ENCODE results near the gene GET3.

GET3 gene

DNA sequence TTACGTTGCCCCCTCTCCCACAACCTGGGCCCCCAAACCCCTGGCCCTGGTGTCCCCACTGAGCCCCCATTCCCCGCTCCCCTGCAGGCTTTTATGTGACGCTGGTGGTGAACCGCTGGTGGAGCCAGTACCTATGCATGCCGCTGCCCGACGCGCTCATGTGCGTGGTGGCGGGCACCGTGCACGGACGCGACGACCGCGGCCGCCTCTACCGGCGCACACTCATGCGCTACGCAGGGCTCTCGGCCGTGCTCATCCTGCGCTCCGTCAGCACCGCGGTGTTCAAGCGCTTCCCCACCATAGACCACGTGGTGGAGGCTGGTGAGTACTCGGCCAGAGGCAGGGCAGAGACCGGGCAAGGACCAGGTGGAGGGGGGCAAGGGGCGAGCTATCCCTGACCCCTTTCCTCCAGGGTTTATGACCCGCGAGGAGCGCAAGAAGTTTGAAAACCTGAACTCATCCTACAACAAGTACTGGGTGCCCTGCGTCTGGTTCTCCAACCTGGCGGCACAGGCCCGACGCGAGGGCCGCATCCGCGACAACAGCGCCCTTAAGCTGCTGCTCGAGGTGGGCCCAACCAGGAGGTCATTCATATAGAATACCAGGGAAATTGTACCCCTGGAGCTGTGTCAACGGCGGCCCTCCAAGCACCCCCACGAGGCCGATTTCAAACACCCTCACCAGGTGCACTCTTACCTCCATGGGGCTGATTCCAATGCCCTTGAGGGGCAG, 17.3 kb downstream of the GET3 start:
- DNase-seq: no peak

DNA sequence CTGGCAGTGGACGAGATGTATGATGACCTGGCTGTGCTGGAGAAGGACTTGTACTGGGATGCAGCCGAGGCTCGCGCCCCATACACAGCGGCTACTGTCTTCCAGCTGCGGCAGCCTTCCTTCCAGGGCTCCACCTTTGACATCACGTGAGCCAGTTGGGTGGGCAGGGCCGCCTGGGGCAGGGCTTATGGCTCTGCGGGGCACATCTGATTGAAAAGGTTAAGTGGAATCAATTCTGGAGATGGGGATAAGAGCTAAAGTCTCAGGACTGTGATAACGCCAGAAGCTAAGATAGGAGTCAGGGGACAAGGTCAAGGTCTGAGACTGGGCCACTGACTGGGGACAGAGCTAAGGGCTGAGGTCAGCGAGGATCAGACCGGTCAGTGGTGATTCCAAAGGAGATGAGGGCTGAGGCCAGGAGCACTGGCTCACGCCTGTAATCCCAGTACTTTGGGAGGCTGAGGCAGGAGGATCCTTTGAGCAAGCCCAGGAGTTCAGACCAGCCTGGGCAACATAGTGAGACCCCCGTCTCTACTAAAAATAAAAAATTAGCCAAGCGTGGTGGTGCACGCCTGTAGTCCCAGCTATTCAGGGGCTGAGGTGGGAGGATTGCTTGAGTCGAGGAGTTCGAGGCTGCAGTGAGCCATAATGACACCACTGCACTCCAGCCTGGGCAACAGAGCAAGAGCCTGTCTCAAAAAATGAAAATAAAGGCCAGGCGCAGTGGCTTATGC, 19.0 kb downstream of the GET3 start:
- DNase-seq: no peak

DNA sequence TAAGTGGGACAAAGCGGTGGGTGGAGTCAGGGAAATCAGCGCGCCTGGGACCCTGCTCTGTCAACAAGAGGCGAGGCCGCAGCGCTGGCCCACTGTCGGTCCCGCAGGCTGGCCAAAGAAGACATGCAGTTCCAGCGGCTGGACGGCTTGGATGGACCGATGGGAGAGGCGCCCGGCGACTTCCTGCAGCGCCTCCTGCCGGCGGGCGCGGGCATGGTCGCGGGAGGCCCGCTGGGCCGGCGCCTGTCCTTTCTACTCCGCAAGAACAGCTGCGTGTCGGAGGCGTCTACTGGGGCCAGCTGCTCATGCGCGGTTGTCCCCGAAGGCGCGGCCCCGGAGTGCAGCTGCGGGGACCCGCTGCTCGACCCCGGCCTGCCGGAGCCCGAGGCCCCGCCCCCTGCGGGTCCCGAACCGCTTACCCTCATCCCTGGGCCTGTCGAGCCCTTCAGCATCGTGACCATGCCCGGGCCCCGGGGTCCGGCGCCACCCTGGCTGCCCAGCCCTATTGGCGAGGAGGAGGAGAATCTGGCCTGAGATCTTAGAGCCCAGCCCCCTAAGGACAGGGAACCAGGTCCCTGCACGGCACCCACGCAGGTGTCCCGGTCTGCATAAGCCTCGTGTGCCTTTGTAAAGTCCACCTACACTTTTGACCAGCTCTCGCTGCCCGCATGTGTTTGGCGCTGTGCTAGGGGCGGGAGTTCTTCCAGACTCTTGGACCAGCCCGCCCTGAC, 20.4 kb downstream of the GET3 start:
- DNase-seq: peak; percentile 51

DNA sequence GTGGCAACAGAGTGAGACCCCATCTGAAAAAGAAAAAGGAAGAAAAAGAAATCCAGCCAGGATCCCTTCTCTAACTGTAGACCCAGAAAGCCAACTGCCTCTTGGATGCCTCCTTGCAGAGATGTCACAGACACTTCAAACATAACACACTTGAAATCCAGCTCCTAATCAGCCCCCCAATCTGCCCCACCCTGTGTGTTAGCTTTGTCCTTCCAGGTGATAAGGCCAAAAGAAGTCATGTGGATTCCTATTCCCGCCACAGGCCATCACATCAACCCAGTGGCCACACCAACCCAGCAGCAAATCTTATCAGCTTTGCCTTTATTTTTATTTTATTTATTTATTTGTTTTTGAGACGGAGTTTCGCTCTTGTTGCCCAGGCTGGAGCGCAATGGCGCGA, 22.4 kb downstream of the GET3 start:
- no peak for DNase-seq

DNA sequence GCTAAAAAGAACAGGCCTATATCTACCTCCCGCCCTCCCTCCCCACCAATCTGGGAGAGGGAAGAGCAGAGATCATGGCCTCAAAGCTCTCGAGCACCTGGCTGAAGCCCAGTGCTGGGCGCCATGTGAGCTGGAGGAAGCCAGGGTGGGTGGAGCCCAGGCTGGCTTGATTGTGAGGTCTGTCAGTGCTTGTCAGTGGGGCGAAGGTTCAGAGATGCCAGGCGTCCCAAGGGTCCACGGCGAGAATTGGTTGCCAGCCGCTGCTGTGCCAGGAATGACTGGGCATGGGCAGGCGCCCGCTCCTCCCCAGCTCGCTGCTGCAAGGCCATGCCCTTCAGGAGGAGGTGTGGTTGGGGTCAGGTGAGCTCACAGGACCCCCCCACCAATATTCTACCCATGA, 25.8 kb downstream of the GET3 start:
- DNase-seq: no peak

DNA sequence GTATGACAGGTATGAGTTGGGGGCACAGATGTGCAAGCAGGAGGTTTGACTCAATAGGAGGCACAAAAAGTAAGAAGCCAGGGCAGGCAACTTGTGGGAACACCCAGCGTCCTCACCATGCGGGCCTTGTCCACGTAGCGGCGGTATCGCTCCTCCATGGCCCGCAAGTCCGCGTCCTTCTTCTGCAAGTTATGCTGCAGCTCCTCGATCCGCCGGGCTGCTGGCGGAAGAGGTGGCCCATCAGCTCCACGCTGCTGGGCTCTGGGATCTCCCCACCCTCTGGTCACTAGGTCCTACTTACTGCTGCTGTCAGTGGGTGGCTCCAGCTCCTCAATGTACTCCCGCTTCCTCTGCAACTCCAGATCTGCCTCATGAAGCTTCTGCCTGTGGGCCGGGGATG, 27.4 kb downstream of the GET3 start:
- DNase-seq: no peak

DNA sequence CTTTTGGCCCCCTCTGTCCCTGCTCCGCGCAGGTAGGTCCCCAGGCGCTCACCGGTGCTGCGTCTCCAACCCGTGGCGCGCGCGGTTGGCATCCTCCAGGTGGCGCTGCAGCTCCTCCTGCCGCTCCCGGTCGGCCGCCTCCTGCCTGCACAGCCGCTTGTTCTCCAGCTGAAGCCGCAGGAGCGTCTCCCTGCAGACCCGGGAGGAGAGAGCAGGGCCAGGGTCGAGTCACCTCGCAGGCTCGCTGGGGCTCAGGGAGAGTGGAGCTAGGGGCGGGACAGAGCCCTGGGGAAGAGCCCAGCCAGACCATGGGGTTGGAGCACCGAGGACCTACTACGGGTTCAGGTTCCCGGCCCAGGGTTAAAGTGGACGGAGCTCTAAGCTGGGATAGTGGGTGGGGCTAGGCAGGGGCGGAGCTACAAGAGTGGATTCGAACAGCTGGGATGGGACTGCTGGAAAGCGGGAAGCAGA, 28.8 kb downstream of the GET3 start:
- peak; percentile 80 for DNase-seq

DNA sequence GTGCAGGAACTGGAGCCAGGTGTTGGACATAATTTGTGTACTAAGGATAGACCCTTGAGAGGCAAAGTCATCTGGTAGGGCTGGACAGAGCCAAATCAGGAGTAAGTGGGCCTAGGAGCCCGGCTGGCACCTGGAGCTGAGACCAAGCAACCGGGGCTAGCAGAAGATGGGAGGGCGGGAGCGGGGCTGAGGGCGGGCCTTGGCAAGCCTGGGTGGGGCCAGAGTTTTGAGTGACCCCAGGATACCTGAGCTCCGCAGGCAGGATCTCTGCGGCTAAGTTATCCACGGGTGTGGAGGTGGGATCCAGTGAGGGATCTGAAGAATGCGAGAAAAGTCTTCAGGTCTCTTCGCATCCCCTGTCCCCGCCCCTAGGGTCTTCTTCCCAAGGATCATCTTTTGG, 29.9 kb downstream of the GET3 start:
- DNase-seq: no peak

DNA sequence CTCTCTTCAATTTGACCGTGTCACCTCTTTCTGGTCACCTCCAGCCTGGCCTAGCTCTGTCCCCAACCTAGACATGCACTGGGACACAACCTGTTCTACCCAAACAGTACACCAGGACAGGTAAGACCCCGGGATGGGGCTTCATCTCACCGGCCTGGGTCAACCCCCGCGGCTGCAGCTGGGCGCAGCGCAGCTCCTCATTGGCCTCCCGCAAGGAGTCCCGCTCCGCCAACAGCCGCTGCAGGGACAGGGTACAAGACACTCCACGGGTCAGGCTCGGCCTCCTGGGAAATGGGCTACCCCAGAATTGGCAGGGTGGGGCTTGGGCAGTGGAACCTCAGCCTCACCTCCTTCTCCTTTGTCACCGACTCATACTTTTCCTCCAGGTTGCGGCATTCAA, 30.4 kb downstream of the GET3 start:
- DNase-seq: no peak

DNA sequence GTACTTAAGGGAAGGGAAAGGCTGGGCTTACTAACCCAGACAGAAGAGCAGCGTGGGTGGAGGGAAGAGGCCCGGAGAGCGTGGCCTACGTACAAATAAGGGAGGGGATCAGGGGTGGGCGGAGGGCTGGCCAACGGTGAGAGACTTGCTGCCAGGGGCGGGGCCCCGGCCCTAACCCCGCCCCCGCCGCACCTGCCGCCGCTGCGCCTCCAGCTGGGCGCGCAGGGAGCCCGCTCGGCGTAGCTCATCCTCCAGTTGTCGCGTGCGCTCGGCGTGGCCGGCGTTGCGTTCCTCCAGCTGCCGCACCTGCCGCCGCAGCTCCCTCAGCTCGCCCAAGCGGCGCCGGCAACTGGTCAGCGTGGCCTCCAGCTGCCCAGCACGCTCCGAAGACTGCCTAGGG, 32.4 kb downstream of the GET3 start:
- no peak for DNase-seq

DNA sequence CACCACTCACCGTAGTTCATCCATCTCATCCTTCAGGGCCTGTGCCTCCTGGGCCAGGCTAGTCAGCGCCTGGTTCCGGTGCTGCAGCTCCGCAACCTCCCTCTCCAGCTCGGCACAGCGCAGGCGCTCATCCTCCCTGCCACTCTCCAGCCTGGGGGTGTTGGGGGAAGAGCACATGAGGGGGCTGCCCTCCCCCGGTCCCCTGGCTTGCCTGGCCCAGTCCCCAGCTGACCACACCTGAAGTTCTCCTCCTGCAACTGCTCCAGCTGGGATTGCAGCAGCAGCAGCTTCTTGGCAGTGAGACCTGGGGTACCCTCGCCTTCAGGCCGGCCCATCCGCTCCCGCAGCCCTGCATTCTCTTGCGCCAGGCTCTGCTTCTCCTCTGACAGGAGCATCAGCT, 33.6 kb downstream of the GET3 start:
- DNase-seq: no peak

DNA sequence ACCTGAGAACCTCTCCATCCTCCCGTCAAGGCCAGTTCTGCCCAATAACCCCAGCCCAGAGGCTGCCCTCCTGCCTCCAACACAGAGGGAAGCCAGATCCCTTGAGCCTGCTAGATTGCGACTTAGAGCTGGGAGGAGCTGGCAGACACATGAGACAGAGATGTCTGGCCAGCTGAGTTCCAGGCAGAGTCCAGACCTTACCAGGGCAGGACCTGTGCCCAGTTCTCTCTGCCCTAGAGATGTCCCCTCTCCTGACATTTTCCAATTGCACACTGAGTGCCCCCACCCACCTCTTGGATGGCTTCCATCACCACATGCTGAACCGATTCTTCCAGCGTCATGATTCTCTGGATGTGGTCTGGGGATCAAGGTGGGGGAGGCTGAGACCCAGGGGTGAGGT, 35.0 kb downstream of the GET3 start:
- DNase-seq: no peak

DNA sequence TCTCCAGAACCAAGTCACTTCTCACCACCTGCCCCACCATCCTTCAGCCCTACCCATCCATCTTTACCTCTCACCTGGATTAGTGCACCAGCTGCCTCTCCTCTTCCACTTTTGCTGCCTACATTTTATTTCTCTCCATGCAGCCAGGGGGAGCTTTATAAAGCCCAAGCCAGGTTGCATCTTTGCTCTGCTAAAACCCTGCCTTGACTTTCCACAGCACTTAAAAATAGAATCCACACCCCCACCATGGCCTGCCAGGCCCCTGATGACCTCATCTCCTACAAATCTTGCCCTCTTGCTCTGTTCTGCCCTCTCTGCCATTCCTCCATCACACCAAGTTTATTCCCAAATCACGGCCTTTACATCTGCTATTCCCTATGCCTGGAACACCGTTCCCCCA, 36.3 kb downstream of the GET3 start:
- no peak for DNase-seq

DNA sequence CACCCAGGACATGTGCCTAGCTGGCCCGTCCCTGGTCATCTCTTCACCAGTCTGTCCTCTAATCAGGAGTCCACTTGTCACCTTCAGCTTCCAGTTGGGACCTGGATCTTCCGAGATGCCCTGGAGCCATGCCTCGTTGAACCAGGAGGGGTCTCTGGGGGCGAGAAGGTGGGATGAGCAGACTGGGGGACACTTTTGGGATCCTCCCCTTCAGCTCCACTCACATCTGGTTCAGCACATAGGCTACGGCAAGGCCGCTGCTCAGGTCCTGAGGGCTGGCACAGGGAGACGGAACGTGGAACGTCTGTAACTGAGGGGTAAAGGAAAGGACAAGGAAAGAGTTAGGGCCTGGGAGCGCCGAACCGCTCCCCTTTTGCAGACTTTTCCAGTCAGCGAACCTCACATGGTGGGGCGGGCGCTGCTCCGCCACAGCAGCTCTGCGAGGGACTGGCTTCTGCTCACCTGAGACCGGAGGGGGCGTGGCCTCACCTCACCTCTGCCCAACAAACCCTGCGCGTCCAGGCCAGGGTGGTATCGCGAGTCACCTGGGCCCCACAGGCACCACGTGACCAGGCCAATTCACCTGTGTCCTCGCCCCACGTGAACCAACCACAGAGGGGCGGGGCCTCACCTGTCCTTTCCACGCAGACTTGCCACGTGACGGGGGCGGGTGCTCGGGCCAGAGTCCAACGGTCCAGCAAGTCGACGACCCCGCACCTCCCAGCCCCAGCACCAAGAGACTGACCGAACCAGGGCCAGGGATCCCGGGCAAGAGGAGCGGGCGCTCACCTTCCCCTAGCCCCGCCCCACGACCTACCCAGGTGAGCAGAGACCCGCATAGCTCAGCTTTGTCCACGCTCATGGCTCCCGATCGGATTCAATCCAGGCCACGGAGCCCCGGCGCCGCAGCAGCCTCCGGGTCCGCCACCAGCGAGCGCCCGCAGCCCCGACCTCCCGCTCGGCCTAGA, 37.6 kb downstream of the GET3 start, which contains the start of gene HOOK2:
Gene HOOK2 (minus strand): TSS at position 965 of the 968 bp plus-strand sequence. CDS start 103 bp downstream, at position 862.
- no peak for DNase-seq

DNA sequence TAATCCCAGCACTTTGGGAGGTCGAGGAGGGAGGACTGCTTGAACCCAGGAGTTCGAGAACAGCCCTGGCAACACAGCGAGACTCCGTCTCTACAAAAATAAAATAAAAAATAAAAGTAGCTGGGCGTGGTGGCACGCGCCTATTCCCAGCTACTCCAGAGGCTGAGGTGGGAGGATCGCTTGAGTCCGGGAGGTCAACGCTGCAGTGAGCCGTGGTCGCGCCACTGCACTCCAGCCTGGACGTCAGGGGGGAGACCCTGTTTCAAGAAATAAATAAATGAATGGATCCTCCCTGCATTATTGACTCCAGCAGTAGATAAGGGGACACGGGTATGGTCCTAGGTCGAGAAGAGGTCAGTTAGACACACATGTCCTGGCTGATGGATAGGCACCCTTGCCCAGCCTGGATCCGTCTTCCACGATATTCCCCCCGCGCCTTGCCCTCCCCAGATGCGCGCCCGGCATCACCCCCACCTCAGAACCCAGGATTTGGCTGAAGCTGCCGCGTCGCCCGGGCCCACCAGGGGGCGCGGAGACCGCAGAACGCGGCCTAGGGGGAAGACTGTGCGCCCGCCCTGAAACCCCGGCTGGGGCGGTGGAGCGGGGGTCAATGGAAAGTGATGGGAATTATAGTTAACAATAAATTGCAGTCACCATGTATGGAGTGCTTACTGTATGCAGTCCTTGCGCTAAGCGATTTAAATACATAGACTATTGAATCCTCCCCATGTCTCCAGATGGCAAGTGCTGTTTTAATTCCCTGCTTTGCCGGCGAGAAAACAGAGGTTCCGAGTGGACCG, 40.1 kb downstream of the GET3 start:
- peak; percentile 82 for DNase-seq

DNA sequence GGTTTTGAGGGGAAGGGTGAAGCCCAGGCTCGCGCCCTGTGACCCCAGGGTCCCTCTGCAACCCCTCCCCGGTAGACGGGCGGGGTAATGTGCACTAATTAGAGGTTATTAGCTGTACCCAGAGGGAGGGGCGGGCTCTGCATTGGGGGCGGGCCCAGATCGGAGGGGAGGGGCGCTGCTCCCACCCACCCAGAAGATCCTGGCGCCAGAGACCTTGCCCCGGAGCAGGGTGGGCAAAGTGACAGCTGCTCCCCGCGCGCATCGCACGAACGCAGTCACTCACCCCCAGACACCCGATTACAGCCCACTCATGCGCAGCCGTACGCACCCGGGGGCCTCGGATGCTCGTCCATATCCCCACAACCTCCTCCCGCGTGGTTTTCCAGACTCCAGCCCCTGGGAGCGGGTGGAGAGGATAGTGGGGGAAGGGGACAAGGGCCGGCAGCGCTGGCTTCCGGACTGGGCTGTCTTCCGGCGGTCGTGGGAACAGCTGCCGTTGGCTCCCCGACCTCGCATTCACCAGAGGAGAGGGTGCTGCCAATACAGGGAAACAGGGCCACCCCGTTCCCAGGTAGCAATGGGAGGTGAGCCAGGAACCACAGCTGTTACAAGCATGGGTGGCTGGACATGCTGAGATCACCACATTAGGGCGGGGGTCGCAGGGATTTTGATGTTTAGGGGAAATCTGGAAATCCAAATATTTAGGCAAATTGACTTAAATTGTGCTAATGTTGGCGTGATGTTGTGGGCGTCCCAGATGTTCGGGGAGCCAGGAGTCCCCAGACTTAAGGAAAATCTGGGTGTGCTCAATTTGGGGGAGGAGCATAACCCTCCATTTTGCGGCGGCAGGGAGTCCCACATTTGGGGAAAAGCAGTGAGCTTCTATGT, 41.0 kb downstream of the GET3 start:
- DNase-seq: no peak

DNA sequence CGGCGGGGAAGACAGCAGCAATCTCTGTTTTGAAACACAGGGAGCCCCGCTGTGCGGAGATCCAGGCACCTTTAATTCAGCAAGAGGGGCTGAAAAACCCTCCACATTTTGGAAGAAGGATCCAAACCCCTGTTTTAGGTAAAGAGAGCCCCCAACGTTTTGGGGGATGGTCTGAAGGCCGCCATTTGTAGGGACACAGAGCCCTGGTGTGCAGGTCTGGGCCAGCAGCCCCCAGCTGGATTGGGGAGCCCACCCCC, 41.5 kb downstream of the GET3 start:
- no peak for DNase-seq

DNA sequence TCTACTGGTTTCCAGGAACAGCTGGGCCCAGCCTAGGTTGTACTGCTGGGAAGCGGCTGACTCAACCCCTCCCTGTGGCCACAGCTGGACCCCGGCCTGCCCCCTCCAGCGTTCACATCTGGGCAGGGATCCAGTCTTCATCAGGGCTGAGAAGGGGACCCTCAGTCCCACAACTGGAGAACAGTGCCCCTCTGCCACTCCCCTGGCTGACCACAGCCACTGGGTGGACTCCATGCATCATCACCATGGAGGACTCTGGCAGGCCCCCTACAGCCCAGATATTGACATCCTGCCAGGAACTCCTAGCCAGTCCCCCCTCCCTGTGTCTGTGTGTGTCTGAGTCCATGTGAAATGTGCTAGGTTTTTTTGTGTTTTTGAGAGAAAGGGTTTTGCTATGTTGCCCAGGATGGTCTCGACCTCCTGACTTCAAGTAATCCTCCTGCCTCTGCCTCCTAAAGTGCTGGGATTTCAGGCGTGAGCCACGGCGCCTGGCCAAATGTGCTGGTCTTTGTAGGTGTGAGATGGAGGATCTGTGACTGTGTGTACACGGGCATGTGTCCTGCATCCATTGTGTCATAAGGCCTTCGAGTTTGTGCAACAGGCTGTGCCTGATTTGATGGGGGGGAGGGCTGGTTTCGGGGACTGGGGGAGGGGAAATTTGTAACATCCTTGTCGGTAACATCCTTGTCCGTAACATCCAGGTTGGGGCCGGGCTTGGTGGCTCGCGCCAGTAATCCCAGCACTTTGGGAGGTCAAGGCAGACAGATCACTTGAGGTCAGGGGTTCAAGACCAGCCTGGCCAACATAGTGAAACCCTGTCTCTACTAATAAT, 42.1 kb downstream of the GET3 start:
- DNase-seq: no peak

DNA sequence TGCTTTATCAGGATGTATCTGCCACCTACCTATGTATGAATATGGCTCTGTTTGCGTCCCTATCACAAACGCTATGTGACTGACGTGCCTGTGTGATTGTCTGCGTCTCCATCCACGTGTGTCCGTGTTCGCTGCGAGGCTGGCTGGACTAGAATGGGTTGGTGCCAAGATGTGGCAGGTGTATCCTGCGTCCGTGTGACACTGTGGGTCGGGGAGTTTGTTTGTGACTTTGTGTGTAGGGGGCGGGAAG, 44.8 kb downstream of the GET3 start:
- no peak for DNase-seq

Data from midbrain (tissue), 1 donor.